SK-N-MC (cell line): ENCODE results near the gene SCD5.

Experiments
- EZH2 ChIP-seq: fragments of 200-600 bp; sonication (generic); IDR thresholded peaks from one replicate; pipeline ENCODE4 v1.6.1; 2017; ENCODE audit warnings: antibody characterized with exemption
- POLR2AphosphoS5 ChIP-seq: IDR thresholded peaks from 2 replicates; pipeline ENCODE4 v1.6.1; 2012; ENCODE audit warnings: mild to moderate bottlenecking, low read depth, low read length, borderline replicate concordance

GRCh38 chr4:82741188-82741587 is 57.4 kb downstream of the SCD5 start:
- no peak for TF ChIP-seq EZH2
- TF ChIP-seq POLR2AphosphoS5, result no peak
